GM12864 (cell line): Measurements from ENCODE around the gene CFB.

Source experiments
- DNase-seq: peaks from one replicate; pipeline ENCODE4 v3.0.0-alpha.2; 2011; ENCODE audit warnings: low read depth
- H3K4me3 ChIP-seq: 2 replicates; pipeline ENCODE4 v1.5.1; 2011; ENCODE audit warnings: mild to moderate bottlenecking, low read depth, low read length, control low read depth
- CTCF ChIP-seq: IDR thresholded peaks from 2 replicates; pipeline ENCODE4 v1.5.1; 2011; ENCODE audit warnings: low read depth, mild to moderate bottlenecking, moderate library complexity, low read length, control low read depth, inconsistent platforms; ENCODE audit errors: missing control alignments

CFB gene

GRCh38 chr6:31940256-31940664, 5.6 kb upstream of the CFB start:
- peak; percentile 3 for TF ChIP-seq CTCF
- no peak overlapping the region for H3K4me3 ChIP-seq
- DNase-seq = no peak

- no peak for DNase-seq
- H3K4me3 ChIP-seq = no peak overlapping the region
- TF ChIP-seq CTCF = no peak
Observed at GRCh38 chr6:31943742-31944141, 2.2 kb upstream of the CFB start.

- no peak for DNase-seq
- no peak for TF ChIP-seq CTCF
- no peak overlapping the region for H3K4me3 ChIP-seq
Observed at GRCh38 chr6:31945154-31945506, 765 bp upstream of the CFB start.

- H3K4me3 ChIP-seq = no peak overlapping the region
- no peak for DNase-seq
- TF ChIP-seq CTCF = no peak
Observed at GRCh38 chr6:31946370-31946885, 533 bp downstream of the CFB start.

GRCh38 chr6:31947070-31947675, 1.3 kb downstream of the CFB start:
- no peak for TF ChIP-seq CTCF
- H3K4me3 ChIP-seq = no peak overlapping the region
- DNase-seq = no peak

GRCh38 chr6:31947864-31948263, 2.0 kb downstream of the CFB start:
- no peak overlapping the region for H3K4me3 ChIP-seq
- no peak for TF ChIP-seq CTCF
- no peak for DNase-seq

GRCh38 chr6:31948306-31948705, 2.4 kb downstream of the CFB start:
- TF ChIP-seq CTCF = no peak
- no peak for DNase-seq
- H3K4me3 ChIP-seq = no peak overlapping the region
